SK-N-SH (cell line): ENCODE measurements around the gene GNB1L. TPM values are rescaled to one million over a fixed set of nuclear protein-coding genes. Genes with fewer than 3 reads are reported as not detected.

Source experiments
- CTCF ChIA-PET: fragments of 300-600, 350-600 bp; formaldehyde crosslinking; extraction: SDS; loops from one replicate; lab custom pipeline; 2021; lab: Yijun Ruan, JAX
- POLR2A ChIA-PET: fragments of 350-600 bp; sonication (Branson Sonifier 250); formaldehyde crosslinking; extraction: SDS; loops from one replicate; lab custom pipeline; 2020; ENCODE audit warnings: antibody characterized with exemption, inconsistent platforms; lab: Yijun Ruan, JAX
- DNase-seq: peaks from one replicate; pipeline ENCODE4 v3.0.0; 2012
- H2AFZ ChIP-seq: fragments of 200-600 bp; sonication (generic); 2 replicates; pipeline ENCODE4 v1.8.1; 2016; ENCODE audit warnings: antibody characterized with exemption, mild to moderate bottlenecking, low read depth
- H3F3A ChIP-seq: fragments of 200-600 bp; sonication (generic); replicated peaks from 2 replicates; pipeline ENCODE3; 2016; ENCODE audit warnings: antibody characterized with exemption, mild to moderate bottlenecking; ENCODE audit not compliant: insufficient read depth
- H3K27ac ChIP-seq, 2 experiments: fragments of 200-500 bp in 1 of 2; fragments of 200-600 bp in 1 of 2; sonication (Bioruptor generic) in 1 of 2; sonication (generic), shearing (Covaris generic) in 1 of 2; 2 replicates each; pipeline versions ENCODE4 v1.5.1 to v1.6.1; 2014 to 2016; ENCODE audit warnings: low read depth in 2 of 2, inconsistent platforms in 1 of 2, low read length in 1 of 2, mild to moderate bottlenecking in 1 of 2, mixed read lengths in 1 of 2
- H3K27me3 ChIP-seq: fragments of 200-600 bp; sonication (generic), shearing (Covaris generic); 2 replicates; pipeline ENCODE4 v1.6.1; 2016; ENCODE audit warnings: mixed run types; ENCODE audit not compliant: insufficient read depth
- H3K36me3 ChIP-seq, 2 experiments: fragments of 200-500 bp in 1 of 2; fragments of 200-600 bp in 1 of 2; sonication (Bioruptor generic) in 1 of 2; sonication (generic) in 1 of 2; replicated peaks in 1 of 2; 2 replicates each; pipeline versions ENCODE3 to v1.5.1; 2014 to 2016; ENCODE audit warnings: low read length in 1 of 2, mild to moderate bottlenecking in 1 of 2; ENCODE audit not compliant: insufficient read depth in 2 of 2, control insufficient read depth in 1 of 2
- H3K4me1 ChIP-seq, 2 experiments: fragments of 200-500 bp in 1 of 2; fragments of 200-600 bp in 1 of 2; sonication (Bioruptor generic) in 1 of 2; sonication (generic), shearing (Covaris generic) in 1 of 2; 2 replicates each; pipeline versions ENCODE4 v1.5.1 to v1.6.1; 2014 to 2016; ENCODE audit warnings: low read depth in 1 of 2, low read length in 1 of 2, mixed run types in 1 of 2; ENCODE audit not compliant: insufficient read depth in 2 of 2, control insufficient read depth in 1 of 2
- H3K4me2 ChIP-seq: fragments of 200-600 bp; sonication (generic), shearing (Covaris generic); 2 replicates; pipeline ENCODE4 v1.6.1; 2017; ENCODE audit warnings: mixed run types
- H3K4me3 ChIP-seq, 2 experiments: fragments of 200-500 bp in 1 of 2; fragments of 200-600 bp in 1 of 2; sonication (Bioruptor generic) in 1 of 2; sonication (generic), shearing (Covaris generic) in 1 of 2; 2 replicates each; pipeline versions ENCODE4 v1.5.1 to v1.8.1; 2014 to 2016; ENCODE audit warnings: low read depth in 2 of 2, inconsistent platforms in 1 of 2, low read length in 1 of 2, mild to moderate bottlenecking in 1 of 2, mixed read lengths in 1 of 2, moderate library complexity in 1 of 2
- H3K79me2 ChIP-seq: fragments of 200-600 bp; sonication (generic); 2 replicates; pipeline ENCODE4 v1.8.1; 2017; ENCODE audit warnings: mild to moderate bottlenecking; ENCODE audit not compliant: insufficient read depth
- H3K9ac ChIP-seq: fragments of 200-600 bp; sonication (generic); 2 replicates; pipeline ENCODE4 v1.6.1; 2017; ENCODE audit warnings: mixed run types
- H3K9me2 ChIP-seq: fragments of 200-600 bp; sonication (generic); 2 replicates; pipeline ENCODE4 v1.6.1; 2017; ENCODE audit warnings: mixed run types
- H3K9me3 ChIP-seq: fragments of 200-600 bp; sonication (generic); 2 replicates; pipeline ENCODE4 v1.6.1; 2017; ENCODE audit warnings: mixed run types, mild to moderate bottlenecking, moderate library complexity
- H4K20me1 ChIP-seq: fragments of 200-600 bp; sonication (generic); 2 replicates; pipeline ENCODE4 v1.6.1; 2017; ENCODE audit warnings: mild to moderate bottlenecking, mixed run types; ENCODE audit not compliant: insufficient read depth
- GATA2 ChIP-seq: sonication (generic); formaldehyde crosslinking; IDR thresholded peaks from 2 replicates; pipeline ENCODE4 v1.5.0; 2020; ENCODE audit warnings: mild to moderate bottlenecking, missing genetic modification reagents
- RXRA ChIP-seq: IDR thresholded peaks from 2 replicates; pipeline ENCODE4 v1.4.0; 2012; ENCODE audit warnings: low read depth, mild to moderate bottlenecking, borderline replicate concordance
- TCF12 ChIP-seq: IDR thresholded peaks from 2 replicates; pipeline ENCODE4 v1.4.0; 2012
- WGBS: methylation state at CpG from one replicate; pipeline ENCODE4 v1.1.6; 2017; ENCODE audit warnings: low lambda C conversion rate; 5-methylcytosine and 5-hydroxymethylcytosine counted together
- polyA plus RNA-seq, 3 experiments: library from polyadenylated mRNA; depleted of rRNA; stranded (reverse); fragments of >200 nt; gene quantifications; 2 replicates each; pipeline ENCODE4 v1.2.3, GENCODE V29; 2012
- TF ChIP-seq, protein P1 (sequence below): IDR thresholded peaks from 2 replicates; pipeline ENCODE4 v1.4.0; 2012; ENCODE audit warnings: low read depth, borderline replicate concordance
- TF ChIP-seq, protein P2 (sequence below): fragments of 150-350 bp; IDR thresholded peaks from 2 replicates; pipeline ENCODE4 v1.6.1; 2016; ENCODE audit warnings: mild to moderate bottlenecking, low read depth, low read length
- TF ChIP-seq, protein P3 (sequence below): IDR thresholded peaks from 2 replicates; pipeline ENCODE4 v1.4.0; 2012; ENCODE audit warnings: low read depth, borderline replicate concordance

The GNB1L gene
- polyA plus RNA-seq, 1 of the 3 experiments (the other 2 are of a cell fraction) = 5.9 TPM

DNA sequence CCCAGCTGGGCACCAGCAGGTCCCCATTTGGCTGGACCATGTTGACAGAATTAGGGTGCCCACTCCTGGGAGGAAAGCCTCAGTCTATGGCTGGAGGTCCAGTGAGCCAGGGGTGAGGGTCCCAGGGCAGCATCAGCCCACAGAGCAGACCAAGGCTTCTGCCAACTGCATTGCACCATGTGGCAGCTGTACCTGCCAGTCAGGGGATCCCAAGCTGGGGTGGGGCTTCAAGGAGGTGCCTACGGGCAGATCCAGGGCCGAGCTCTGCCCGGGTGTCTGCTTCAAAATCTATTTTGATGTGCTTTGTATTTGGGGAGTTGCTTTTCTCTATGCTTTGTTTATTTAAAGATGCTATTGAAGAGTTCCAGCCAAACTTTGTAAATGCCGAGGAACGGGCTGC, 120.9 kb downstream of the GNB1L start:
- Histone ChIP-seq H2AFZ (no peak overlapping the region), H3K4me3 (no peak overlapping the region), H3K4me2 (no peak overlapping the region), H3K79me2 (no peaks in the 10 kb centered on the region), H3K4me1 (peaks cover 0 to 28% of the 10 kb centered on the region in 2 experiments; a peak in 1 of 4 replicates), H3K9me3 (no peaks in the 10 kb centered on the region), H4K20me1 (no peaks in the 10 kb centered on the region), H3K9ac (no peak overlapping the region), H3K27me3 (no peaks in the 10 kb centered on the region), H3K27ac (no peak overlapping the region), H3K9me2 (no peaks in the 10 kb centered on the region), H3F3A (no peaks in the 10 kb centered on the region), H3K36me3 (no peaks in the 10 kb centered on the region)
- WGBS = 72% methylated on average over 5 of the region's 5 CpGs
- POLR2A ChIA-PET = no interaction called here
- TF ChIP-seq GATA2 (CRISPR knock-in tag) = no peak
- no peak for TF ChIP-seq TCF12
- TF ChIP-seq, protein P1, sequence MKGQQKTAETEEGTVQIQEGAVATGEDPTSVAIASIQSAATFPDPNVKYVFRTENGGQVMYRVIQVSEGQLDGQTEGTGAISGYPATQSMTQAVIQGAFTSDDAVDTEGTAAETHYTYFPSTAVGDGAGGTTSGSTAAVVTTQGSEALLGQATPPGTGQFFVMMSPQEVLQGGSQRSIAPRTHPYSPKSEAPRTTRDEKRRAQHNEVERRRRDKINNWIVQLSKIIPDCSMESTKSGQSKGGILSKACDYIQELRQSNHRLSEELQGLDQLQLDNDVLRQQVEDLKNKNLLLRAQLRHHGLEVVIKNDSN = no peak
- no peak for TF ChIP-seq RXRA
- TF ChIP-seq, protein P2, sequence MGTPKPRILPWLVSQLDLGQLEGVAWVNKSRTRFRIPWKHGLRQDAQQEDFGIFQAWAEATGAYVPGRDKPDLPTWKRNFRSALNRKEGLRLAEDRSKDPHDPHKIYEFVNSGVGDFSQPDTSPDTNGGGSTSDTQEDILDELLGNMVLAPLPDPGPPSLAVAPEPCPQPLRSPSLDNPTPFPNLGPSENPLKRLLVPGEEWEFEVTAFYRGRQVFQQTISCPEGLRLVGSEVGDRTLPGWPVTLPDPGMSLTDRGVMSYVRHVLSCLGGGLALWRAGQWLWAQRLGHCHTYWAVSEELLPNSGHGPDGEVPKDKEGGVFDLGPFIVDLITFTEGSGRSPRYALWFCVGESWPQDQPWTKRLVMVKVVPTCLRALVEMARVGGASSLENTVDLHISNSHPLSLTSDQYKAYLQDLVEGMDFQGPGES = no peak
- TF ChIP-seq, protein P3, sequence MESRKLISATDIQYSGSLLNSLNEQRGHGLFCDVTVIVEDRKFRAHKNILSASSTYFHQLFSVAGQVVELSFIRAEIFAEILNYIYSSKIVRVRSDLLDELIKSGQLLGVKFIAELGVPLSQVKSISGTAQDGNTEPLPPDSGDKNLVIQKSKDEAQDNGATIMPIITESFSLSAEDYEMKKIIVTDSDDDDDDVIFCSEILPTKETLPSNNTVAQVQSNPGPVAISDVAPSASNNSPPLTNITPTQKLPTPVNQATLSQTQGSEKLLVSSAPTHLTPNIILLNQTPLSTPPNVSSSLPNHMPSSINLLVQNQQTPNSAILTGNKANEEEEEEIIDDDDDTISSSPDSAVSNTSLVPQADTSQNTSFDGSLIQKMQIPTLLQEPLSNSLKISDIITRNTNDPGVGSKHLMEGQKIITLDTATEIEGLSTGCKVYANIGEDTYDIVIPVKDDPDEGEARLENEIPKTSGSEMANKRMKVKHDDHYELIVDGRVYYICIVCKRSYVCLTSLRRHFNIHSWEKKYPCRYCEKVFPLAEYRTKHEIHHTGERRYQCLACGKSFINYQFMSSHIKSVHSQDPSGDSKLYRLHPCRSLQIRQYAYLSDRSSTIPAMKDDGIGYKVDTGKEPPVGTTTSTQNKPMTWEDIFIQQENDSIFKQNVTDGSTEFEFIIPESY = no peak
- CTCF ChIA-PET = interaction anchor here (4.7 to 5.9 kb wide), 2 partner anchors 143 to 181 kb away, joined by 64 to 297 read pairs; no protein-coding TSS in a partner anchor
- DNase-seq = no peak

Other genes starting within 250 kb of the GNB1L start
- gene SEPTIN5, start 140.4 kb downstream of the GNB1L start, polyA plus RNA-seq (2012; rRNA removed) = 10.4 and 14.0 TPM in 2 replicates
- 0.49 and 1.5 TPM in 2 replicates for gene GP1BB, start 131.3 kb downstream of the GNB1L start, polyA plus RNA-seq (2012; rRNA removed)
- not detected in 2 replicates for gene TBX1, start 94.1 kb downstream of the GNB1L start, polyA plus RNA-seq (2012; rRNA removed)
- gene RTL10, start within 50 bp of the GNB1L start, polyA plus RNA-seq (2012; rRNA removed) = 7.8 and 8.0 TPM in 2 replicates
- 205 and 343 TPM in 2 replicates for gene COMT, start 86.9 kb upstream of the GNB1L start, polyA plus RNA-seq (2012; rRNA removed)
- gene TXNRD2, start 86.9 kb upstream of the GNB1L start, polyA plus RNA-seq (2012; rRNA removed) = 33.5 and 34.7 TPM in 2 replicates
- gene ARVCF, start 161.9 kb upstream of the GNB1L start, polyA plus RNA-seq (2012; rRNA removed) = 27.4 and 33.0 TPM in 2 replicates
- gene TANGO2, start 166.2 kb upstream of the GNB1L start, polyA plus RNA-seq (2012; rRNA removed) = 20.7 and 25.5 TPM in 2 replicates
- 23.9 and 26.5 TPM in 2 replicates for gene DGCR8, start 225.4 kb upstream of the GNB1L start, polyA plus RNA-seq (2012; rRNA removed)